Measurements from ENCODE around the gene TMEM233.
"Not testable (repeated sequence)": the region's sequence is repeated elsewhere in the genome, so short reads cannot be mapped to it uniquely, and the experiment has no call there.

Gene TMEM233

GRCh38 chr12:119658166-119658565 is 64.6 kb downstream of the TMEM233 start:
- not testable (repeated sequence) for DNase-seq (ENCODE audit: low read depth)

GRCh38 chr12:119659289-119659897 is 65.8 kb downstream of the TMEM233 start:
- no peak for DNase-seq (ENCODE audit: low read depth)

- DNase-seq (ENCODE audit: low read depth): no peak
These were observed 66.5 kb downstream of the TMEM233 start for GRCh38 chr12:119660076-119660475.

GRCh38 chr12:119661882-119662281 is 68.3 kb downstream of the TMEM233 start:
- no peak for DNase-seq (ENCODE audit: low read depth)

DNA sequence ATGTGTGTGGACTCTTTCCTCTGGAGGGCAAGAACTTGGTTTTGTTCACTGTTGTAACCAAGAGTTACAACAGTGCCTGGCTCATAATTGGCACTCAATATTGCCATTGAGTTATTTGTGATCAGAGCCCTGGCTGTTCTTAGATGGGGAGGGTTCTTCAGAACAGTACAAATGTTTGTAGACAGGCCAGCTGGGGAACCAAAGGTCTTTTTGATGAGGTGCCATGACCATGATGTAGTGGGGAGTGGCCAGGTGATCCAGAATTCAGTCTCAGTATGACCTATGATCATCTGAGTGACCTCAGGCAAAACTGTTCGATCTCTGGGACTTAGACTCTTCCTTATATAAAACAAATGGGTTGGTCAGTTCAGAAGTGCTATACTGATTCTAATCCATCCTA is 71.1 kb downstream of the TMEM233 start:
- no peak for DNase-seq (ENCODE audit: low read depth)

- DNase-seq (ENCODE audit: low read depth): no peak
These were observed 71.8 kb downstream of the TMEM233 start for GRCh38 chr12:119665164-119665929.

DNA sequence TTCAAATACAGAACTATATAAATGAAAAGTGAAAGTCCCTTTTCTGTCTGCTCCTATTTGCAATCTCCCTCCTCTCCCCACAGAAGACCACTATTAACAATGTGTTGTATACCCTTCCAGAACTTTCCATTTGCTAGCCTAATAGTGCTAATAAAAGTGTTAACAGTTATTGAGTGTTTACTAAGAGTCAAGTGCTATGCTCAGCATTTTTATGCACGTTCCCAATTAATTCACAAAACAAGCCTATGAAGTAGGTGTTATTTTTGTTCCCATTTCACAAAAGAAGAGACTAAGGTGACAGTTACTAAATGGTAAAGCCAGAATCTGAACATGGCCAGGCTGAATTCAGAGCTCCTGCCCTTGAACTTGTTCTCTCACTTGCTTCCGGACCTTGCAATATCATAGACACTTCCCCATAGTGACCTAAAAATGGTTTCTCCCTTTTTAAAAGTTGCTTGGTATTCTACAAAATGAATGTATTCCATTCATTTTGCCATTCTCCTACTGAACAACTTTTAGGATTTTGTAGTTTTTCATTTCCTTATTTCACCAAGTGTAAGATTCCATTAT is 72.7 kb downstream of the TMEM233 start:
- no peak for DNase-seq (ENCODE audit: low read depth)

DNA sequence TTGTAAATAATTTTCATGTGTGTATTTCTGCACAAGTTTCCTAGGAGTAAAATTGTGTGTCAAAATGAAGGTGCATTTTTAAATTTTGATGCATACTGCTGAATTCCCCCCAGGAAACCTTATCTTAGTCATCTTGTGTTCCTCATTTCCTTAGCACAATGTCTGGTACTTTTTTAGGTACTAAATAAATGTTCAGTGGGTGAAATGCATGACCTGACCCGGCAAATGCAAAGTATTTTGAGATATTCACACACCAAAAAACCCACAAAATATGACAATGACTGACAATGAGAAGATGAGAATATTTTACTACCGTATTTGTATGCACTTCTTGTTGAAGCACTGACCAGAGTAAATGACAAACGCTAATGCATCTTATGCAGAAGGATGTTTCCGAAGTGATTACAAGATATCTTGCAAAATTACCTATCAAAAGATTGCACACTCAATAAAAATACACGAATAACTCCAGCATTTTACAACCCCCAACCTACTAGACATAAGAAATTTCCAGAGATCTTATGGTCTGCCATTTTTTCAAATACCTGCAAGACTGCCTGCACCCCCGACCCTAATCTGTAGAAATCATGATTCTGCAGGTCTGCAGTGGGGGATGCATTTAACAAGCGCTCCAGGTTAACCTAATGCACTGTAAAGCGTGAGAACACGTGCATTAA is 73.5 kb downstream of the TMEM233 start:
- DNase-seq (ENCODE audit: low read depth): no peak

DNA sequence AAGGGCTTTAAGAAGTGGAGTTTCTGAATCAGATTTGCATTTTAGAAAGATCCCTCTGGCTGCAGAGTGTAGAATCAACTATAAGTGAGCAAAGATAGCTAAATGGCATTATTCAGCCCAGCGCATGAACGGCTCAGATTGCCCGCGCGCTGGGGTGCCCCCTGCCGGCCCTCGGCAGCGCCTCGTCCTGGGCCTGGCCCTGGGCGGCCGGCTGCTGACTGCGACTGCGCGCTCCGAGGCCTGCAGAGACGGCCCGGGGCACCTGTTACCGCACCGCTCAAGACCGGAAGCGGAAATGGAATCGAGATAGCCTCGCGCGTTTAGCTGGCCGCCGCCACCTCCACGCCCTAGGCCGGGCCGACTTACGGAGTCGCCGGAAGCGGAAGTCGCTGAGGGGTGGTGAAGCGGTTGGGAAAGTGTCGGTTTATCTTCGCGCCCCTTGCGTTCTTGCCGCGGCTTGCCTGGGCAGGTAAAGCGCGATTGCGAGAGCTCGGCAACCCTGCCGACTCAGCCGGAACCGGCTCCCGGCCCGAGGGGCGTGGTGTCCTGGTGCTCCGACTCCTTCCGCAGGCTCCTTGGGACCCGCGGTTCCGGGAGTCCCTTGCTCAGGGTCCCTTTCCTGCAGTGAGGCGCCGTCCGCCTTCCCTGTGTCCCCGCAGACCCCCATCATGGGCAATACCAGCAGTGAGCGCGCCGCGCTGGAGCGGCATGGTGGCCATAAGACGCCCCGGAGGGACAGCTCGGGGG is 74.2 kb downstream of the TMEM233 start, which contains the start of gene PRKAB1:
Gene PRKAB1 (plus strand): TSS at position 557 of the 747 bp plus-strand sequence. CDS start 112 bp downstream, at position 669.
- DNase-seq (ENCODE audit: low read depth): peak; percentile 90

- DNase-seq (ENCODE audit: low read depth): no peak
These were observed 74.8 kb downstream of the TMEM233 start for GRCh38 chr12:119668324-119668841.

DNA sequence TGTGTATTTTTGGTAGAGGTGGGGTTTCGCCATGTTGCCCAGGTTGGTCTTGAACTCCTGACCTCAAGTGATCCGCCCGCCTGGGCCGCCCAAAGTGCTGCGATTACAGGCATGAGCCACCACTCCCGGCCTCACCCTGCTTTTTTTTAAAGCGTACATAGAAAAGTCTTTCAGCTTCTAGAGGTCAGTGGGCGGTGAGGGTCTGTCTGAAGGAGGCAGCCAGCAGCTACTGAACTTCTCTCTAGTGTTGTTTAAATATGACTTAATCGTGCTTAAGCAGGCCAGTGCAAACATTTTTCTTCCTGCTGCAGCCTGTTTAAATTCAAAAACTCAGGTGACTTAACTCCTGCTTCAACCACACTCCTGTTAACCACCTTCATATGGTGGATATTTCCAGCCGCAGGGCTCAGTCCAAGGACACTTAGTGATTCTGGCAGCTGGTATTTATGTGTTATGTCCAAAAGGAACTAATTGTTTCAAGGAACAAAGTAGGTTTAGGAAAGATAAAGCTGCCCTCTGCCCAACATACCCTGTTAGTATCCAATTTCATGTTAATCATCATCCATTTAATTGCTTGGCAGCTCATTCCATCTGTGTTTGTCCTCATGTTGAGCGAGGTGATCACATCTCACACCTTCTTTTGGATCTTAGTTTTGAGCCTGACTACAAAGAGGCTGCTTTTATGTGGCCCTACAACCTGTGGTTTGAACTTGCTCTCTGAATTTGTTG is 76.3 kb downstream of the TMEM233 start:
- DNase-seq (ENCODE audit: low read depth): no peak

DNA sequence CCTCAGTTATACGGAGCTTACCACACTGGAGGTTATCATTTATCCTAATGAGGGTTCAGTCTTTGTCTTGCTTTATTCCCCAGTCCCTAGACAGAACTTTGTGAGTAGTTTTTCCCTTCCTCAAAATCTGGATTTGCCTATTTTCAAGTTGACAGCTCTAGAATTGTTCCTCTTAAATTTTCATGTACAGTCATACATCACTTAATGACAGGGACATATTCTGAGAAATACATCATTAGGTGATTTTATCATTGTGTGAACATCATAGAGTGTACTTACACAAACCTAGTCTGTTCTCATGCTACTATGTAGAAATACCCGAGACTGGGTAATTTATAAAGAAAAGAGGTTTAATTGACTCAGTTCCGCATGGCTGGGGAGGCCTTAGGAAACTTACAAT is 77.5 kb downstream of the TMEM233 start:
- DNase-seq (ENCODE audit: low read depth): no peak

- no peak for DNase-seq (ENCODE audit: low read depth)
These were observed 78.6 kb downstream of the TMEM233 start for GRCh38 chr12:119672194-119672593.

GRCh38 chr12:119673634-119674033 is 80.1 kb downstream of the TMEM233 start:
- no peak for DNase-seq (ENCODE audit: low read depth)

GRCh38 chr12:119674560-119674959 is 81.0 kb downstream of the TMEM233 start:
- no peak for DNase-seq (ENCODE audit: low read depth)

DNA sequence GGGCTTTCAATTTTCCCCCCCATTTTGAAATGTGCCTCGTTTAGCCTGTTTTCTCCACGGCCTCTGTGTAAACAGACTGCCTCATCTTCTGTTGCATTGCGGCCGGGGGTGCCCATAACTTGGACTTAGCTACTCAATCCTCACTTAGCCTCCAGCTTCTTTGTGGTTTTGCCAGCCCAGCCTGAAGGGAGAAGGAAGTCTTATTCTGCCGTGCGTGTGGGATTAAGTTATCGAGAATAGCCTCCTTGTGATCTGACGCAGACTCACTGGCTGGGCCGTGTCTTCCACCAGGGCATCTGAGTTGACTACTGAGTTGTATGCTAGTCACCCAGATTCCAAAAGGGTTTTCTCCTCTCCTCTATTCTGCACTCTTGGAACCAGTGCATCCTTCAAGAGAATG is 82.4 kb downstream of the TMEM233 start:
- no peak for DNase-seq (ENCODE audit: low read depth)

GRCh38 chr12:119676573-119676972 is 83.0 kb downstream of the TMEM233 start:
- no peak for DNase-seq (ENCODE audit: low read depth)

GRCh38 chr12:119678459-119678858 is 84.9 kb downstream of the TMEM233 start:
- no peak for DNase-seq (ENCODE audit: low read depth)

GRCh38 chr12:119679081-119679480 is 85.5 kb downstream of the TMEM233 start:
- no peak for DNase-seq (ENCODE audit: low read depth)

DNA sequence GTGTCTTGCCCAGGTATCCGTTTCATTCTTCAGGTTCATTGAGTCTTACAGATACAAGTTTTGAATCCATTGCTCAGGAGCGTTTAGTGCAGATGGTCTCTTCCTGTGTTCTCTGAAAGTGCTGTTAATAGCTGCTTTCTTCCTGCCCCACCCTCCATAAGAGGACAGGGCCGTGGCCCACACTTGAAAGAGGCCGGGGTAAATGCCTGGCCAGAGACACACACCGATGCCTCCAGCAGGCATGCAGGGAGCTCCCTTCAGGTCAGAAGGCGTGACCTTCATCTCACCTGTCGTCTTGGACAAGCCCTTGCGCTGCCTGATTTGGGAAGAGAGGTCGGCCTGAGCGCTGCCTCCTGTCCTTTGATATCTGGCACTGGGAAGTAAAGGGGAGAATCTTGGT is 85.9 kb downstream of the TMEM233 start:
- DNase-seq (ENCODE audit: low read depth): no peak

DNA sequence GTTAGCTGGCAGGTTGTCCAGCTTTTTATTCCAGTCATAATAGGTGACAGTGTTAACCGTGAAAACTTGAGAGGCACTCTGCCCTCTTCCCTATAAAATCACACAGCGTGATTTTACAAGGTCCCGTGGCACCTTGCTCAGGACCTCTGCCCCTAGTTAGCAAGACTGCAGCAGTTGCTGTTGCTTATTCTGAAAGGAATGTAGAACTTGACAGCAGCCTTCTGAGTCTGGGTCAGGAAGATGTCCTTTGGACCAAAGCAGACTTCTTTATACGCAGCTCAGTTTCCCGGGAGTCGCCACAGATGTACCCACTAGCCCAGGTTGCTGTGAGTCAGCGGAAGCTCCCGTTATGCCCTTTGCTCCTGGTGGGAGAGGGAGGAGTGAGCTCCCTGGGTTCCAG is 87.5 kb downstream of the TMEM233 start:
- no peak for DNase-seq (ENCODE audit: low read depth)
